SK-N-SH (cell line): ENCODE measurements around the gene TOGARAM2. TPM values are rescaled to one million over a fixed set of nuclear protein-coding genes. Genes with fewer than 3 reads are reported as not detected.

Experiments used
- CTCF ChIA-PET: fragments of 300-600, 350-600 bp; formaldehyde crosslinking; extraction: SDS; loops from one replicate; lab custom pipeline; 2021; lab: Yijun Ruan, JAX
- POLR2A ChIA-PET: fragments of 350-600 bp; sonication (Branson Sonifier 250); formaldehyde crosslinking; extraction: SDS; loops from one replicate; lab custom pipeline; 2020; ENCODE audit warnings: antibody characterized with exemption, inconsistent platforms; lab: Yijun Ruan, JAX
- DNase-seq: peaks from one replicate; pipeline ENCODE4 v3.0.0; 2012
- H2AFZ ChIP-seq: fragments of 200-600 bp; sonication (generic); 2 replicates; pipeline ENCODE4 v1.8.1; 2016; ENCODE audit warnings: antibody characterized with exemption, mild to moderate bottlenecking, low read depth
- H3F3A ChIP-seq: fragments of 200-600 bp; sonication (generic); replicated peaks from 2 replicates; pipeline ENCODE3; 2016; ENCODE audit warnings: antibody characterized with exemption, mild to moderate bottlenecking; ENCODE audit not compliant: insufficient read depth
- H3K27ac ChIP-seq, 2 experiments: fragments of 200-500 bp in 1 of 2; fragments of 200-600 bp in 1 of 2; sonication (Bioruptor generic) in 1 of 2; sonication (generic), shearing (Covaris generic) in 1 of 2; 2 replicates each; pipeline versions ENCODE4 v1.5.1 to v1.6.1; 2014 to 2016; ENCODE audit warnings: low read depth in 2 of 2, inconsistent platforms in 1 of 2, low read length in 1 of 2, mild to moderate bottlenecking in 1 of 2, mixed read lengths in 1 of 2
- H3K27me3 ChIP-seq: fragments of 200-600 bp; sonication (generic), shearing (Covaris generic); 2 replicates; pipeline ENCODE4 v1.6.1; 2016; ENCODE audit warnings: mixed run types; ENCODE audit not compliant: insufficient read depth
- H3K36me3 ChIP-seq, 2 experiments: fragments of 200-500 bp in 1 of 2; fragments of 200-600 bp in 1 of 2; sonication (Bioruptor generic) in 1 of 2; sonication (generic) in 1 of 2; replicated peaks in 1 of 2; 2 replicates each; pipeline versions ENCODE3 to v1.5.1; 2014 to 2016; ENCODE audit warnings: low read length in 1 of 2, mild to moderate bottlenecking in 1 of 2; ENCODE audit not compliant: insufficient read depth in 2 of 2, control insufficient read depth in 1 of 2
- H3K4me1 ChIP-seq, 2 experiments: fragments of 200-500 bp in 1 of 2; fragments of 200-600 bp in 1 of 2; sonication (Bioruptor generic) in 1 of 2; sonication (generic), shearing (Covaris generic) in 1 of 2; 2 replicates each; pipeline versions ENCODE4 v1.5.1 to v1.6.1; 2014 to 2016; ENCODE audit warnings: low read depth in 1 of 2, low read length in 1 of 2, mixed run types in 1 of 2; ENCODE audit not compliant: insufficient read depth in 2 of 2, control insufficient read depth in 1 of 2
- H3K4me2 ChIP-seq: fragments of 200-600 bp; sonication (generic), shearing (Covaris generic); 2 replicates; pipeline ENCODE4 v1.6.1; 2017; ENCODE audit warnings: mixed run types
- H3K4me3 ChIP-seq, 2 experiments: fragments of 200-500 bp in 1 of 2; fragments of 200-600 bp in 1 of 2; sonication (Bioruptor generic) in 1 of 2; sonication (generic), shearing (Covaris generic) in 1 of 2; 2 replicates each; pipeline versions ENCODE4 v1.5.1 to v1.8.1; 2014 to 2016; ENCODE audit warnings: low read depth in 2 of 2, inconsistent platforms in 1 of 2, low read length in 1 of 2, mild to moderate bottlenecking in 1 of 2, mixed read lengths in 1 of 2, moderate library complexity in 1 of 2
- H3K79me2 ChIP-seq: fragments of 200-600 bp; sonication (generic); 2 replicates; pipeline ENCODE4 v1.8.1; 2017; ENCODE audit warnings: mild to moderate bottlenecking; ENCODE audit not compliant: insufficient read depth
- H3K9ac ChIP-seq: fragments of 200-600 bp; sonication (generic); 2 replicates; pipeline ENCODE4 v1.6.1; 2017; ENCODE audit warnings: mixed run types
- H3K9me2 ChIP-seq: fragments of 200-600 bp; sonication (generic); 2 replicates; pipeline ENCODE4 v1.6.1; 2017; ENCODE audit warnings: mixed run types
- H3K9me3 ChIP-seq: fragments of 200-600 bp; sonication (generic); 2 replicates; pipeline ENCODE4 v1.6.1; 2017; ENCODE audit warnings: mixed run types, mild to moderate bottlenecking, moderate library complexity
- H4K20me1 ChIP-seq: fragments of 200-600 bp; sonication (generic); 2 replicates; pipeline ENCODE4 v1.6.1; 2017; ENCODE audit warnings: mild to moderate bottlenecking, mixed run types; ENCODE audit not compliant: insufficient read depth
- EP300 ChIP-seq, 2 experiments: IDR thresholded peaks; 2 replicates each; pipeline versions ENCODE4 v1.4.0 to v1.6.1; 2012; ENCODE audit warnings: borderline replicate concordance in 1 of 2, low read depth in 1 of 2, low read length in 1 of 2
- FOSL2 ChIP-seq: IDR thresholded peaks from 2 replicates; pipeline ENCODE4 v1.4.0; 2012; ENCODE audit warnings: low read depth, mild to moderate bottlenecking, moderate library complexity, borderline replicate concordance
- FOXM1 ChIP-seq: IDR thresholded peaks from 2 replicates; pipeline ENCODE4 v1.4.0; 2012; ENCODE audit warnings: low read depth, mild to moderate bottlenecking
- MEF2A ChIP-seq: IDR thresholded peaks from 2 replicates; pipeline ENCODE4 v1.4.0; 2012; ENCODE audit warnings: low read depth, borderline replicate concordance
- POLR2AphosphoS5 ChIP-seq: IDR thresholded peaks from 2 replicates; pipeline ENCODE4 v1.6.1; 2012; ENCODE audit warnings: low read depth, low read length
- RCOR1 ChIP-seq: fragments of 150-350 bp; IDR thresholded peaks from 2 replicates; pipeline ENCODE4 v1.6.1; 2017; ENCODE audit warnings: antibody characterized with exemption, low read length
- RFX5 ChIP-seq: IDR thresholded peaks from 2 replicates; pipeline ENCODE4 v1.6.1; 2012; ENCODE audit warnings: mild to moderate bottlenecking, improper control_type of control experiment, low read length
- RXRA ChIP-seq: IDR thresholded peaks from 2 replicates; pipeline ENCODE4 v1.4.0; 2012; ENCODE audit warnings: low read depth, mild to moderate bottlenecking, borderline replicate concordance
- SMC3 ChIP-seq: IDR thresholded peaks from 2 replicates; pipeline ENCODE4 v1.6.1; 2012; ENCODE audit warnings: low read depth, low read length, improper control_type of control experiment
- YY1 ChIP-seq: IDR thresholded peaks from 2 replicates; pipeline ENCODE4 v1.4.0; 2012; ENCODE audit warnings: low read depth, mild to moderate bottlenecking
- WGBS: methylation state at CpG from one replicate; pipeline ENCODE4 v1.1.6; 2017; ENCODE audit warnings: low lambda C conversion rate; 5-methylcytosine and 5-hydroxymethylcytosine counted together
- polyA plus RNA-seq, 3 experiments: library from polyadenylated mRNA; depleted of rRNA; stranded (reverse); fragments of >200 nt; gene quantifications; 2 replicates each; pipeline ENCODE4 v1.2.3, GENCODE V29; 2012
- TF ChIP-seq, protein P1 (sequence below): IDR thresholded peaks from 2 replicates; pipeline ENCODE4 v1.6.1; 2012; ENCODE audit warnings: mild to moderate bottlenecking, low read depth, low read length, moderate library complexity
- TF ChIP-seq, protein P2 (sequence below): IDR thresholded peaks from 2 replicates; pipeline ENCODE4; 2012
- TF ChIP-seq, protein P3 (sequence below): IDR thresholded peaks from 2 replicates; pipeline ENCODE4 v1.4.0; 2012; ENCODE audit warnings: low read depth, borderline replicate concordance

TOGARAM2 gene
- polyA plus RNA-seq, 1 of the 3 experiments (the other 2 are of a cell fraction), result 0.69 TPM

DNA sequence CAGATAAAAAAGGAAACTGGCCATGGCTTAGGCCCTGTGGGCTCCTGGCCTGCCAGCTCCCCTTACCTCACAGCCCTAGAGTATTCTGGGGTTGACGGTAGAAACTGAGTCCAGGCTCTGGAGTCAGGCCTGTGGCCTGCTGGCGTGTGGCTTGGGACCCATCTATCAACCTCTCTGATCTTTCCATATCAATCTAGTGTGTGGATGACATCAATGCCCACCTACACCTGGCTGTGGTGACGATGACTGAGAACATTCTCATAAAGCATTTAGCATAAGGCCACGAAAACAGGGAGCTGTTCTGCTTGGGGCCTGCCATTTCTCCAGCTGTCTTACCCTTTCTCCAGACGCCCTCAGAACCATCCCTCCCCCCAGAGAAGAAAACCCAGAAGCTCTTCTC, 75.4 kb downstream of the TOGARAM2 start (continued):
- TF ChIP-seq, protein P1, sequence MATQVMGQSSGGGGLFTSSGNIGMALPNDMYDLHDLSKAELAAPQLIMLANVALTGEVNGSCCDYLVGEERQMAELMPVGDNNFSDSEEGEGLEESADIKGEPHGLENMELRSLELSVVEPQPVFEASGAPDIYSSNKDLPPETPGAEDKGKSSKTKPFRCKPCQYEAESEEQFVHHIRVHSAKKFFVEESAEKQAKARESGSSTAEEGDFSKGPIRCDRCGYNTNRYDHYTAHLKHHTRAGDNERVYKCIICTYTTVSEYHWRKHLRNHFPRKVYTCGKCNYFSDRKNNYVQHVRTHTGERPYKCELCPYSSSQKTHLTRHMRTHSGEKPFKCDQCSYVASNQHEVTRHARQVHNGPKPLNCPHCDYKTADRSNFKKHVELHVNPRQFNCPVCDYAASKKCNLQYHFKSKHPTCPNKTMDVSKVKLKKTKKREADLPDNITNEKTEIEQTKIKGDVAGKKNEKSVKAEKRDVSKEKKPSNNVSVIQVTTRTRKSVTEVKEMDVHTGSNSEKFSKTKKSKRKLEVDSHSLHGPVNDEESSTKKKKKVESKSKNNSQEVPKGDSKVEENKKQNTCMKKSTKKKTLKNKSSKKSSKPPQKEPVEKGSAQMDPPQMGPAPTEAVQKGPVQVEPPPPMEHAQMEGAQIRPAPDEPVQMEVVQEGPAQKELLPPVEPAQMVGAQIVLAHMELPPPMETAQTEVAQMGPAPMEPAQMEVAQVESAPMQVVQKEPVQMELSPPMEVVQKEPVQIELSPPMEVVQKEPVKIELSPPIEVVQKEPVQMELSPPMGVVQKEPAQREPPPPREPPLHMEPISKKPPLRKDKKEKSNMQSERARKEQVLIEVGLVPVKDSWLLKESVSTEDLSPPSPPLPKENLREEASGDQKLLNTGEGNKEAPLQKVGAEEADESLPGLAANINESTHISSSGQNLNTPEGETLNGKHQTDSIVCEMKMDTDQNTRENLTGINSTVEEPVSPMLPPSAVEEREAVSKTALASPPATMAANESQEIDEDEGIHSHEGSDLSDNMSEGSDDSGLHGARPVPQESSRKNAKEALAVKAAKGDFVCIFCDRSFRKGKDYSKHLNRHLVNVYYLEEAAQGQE, result no peak

DNA sequence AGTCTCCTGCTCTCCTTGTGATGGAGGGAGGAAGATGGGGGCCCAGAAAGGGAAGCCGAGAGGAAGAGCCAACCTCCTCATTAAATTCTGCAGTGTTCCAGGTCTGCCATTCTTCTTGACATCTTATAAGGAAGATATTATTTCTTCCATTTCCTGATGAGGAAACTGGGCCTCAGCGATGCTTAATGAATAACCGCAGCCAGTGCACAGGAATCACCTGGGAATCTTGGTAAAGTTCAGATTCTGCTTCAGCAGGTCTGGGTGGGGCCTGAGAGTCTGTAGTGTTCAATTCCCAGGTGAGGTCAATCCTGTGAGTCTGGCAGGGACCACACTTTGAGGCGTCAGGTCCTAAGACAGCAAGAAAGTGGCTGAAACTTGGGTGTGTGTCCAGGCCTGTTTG, 75.9 kb downstream of the TOGARAM2 start:
- POLR2A ChIA-PET, result no interaction called here
- H2AFZ ChIP-seq, result no peak overlapping the region

More for the DNA sequence above, 75.9 kb downstream of the TOGARAM2 start:
- H3K36me3 ChIP-seq, result no peaks in the 10 kb centered on the region
- H4K20me1 ChIP-seq, result no peaks in the 10 kb centered on the region
- H3K9me3 ChIP-seq, result no peaks in the 10 kb centered on the region
- TF ChIP-seq RXRA, result no peak
- TF ChIP-seq SMC3, result no peak
- TF ChIP-seq MEF2A, result no peak
- TF ChIP-seq EP300 (IDR thresholded peaks at IDR 0.05; ENCODE audit: borderline replicate concordance in 1 of 2, low read depth in 1 of 2, low read length in 1 of 2), result no peak
- no peak for TF ChIP-seq RFX5
- TF ChIP-seq, protein P2, sequence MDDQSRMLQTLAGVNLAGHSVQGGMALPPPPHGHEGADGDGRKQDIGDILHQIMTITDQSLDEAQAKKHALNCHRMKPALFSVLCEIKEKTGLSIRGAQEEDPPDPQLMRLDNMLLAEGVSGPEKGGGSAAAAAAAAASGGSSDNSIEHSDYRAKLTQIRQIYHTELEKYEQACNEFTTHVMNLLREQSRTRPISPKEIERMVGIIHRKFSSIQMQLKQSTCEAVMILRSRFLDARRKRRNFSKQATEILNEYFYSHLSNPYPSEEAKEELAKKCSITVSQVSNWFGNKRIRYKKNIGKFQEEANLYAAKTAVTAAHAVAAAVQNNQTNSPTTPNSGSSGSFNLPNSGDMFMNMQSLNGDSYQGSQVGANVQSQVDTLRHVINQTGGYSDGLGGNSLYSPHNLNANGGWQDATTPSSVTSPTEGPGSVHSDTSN, result no peak
- TF ChIP-seq RCOR1, result no peak
- TF ChIP-seq, protein P1, result no peak
- no peak for TF ChIP-seq POLR2AphosphoS5
- TF ChIP-seq FOSL2, result no peak
- TF ChIP-seq, protein P3, sequence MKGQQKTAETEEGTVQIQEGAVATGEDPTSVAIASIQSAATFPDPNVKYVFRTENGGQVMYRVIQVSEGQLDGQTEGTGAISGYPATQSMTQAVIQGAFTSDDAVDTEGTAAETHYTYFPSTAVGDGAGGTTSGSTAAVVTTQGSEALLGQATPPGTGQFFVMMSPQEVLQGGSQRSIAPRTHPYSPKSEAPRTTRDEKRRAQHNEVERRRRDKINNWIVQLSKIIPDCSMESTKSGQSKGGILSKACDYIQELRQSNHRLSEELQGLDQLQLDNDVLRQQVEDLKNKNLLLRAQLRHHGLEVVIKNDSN, result no peak
- no peak for TF ChIP-seq YY1
- TF ChIP-seq FOXM1, result no peak
- WGBS, result 85% methylated on average over 4 of the region's 4 CpGs
- no peaks in the 10 kb centered on the region for H3F3A ChIP-seq
- peaks cover 4% of the 10 kb centered on the region; the same call in 1 of the 2 replicates for H3K27me3 ChIP-seq
- DNase-seq, result no peak
- peaks cover 0 to 44% of the 10 kb centered on the region in 2 experiments; a peak in 2 of 4 replicates for H3K4me1 ChIP-seq
- H3K4me3 ChIP-seq, result no peak overlapping the region
- no peak overlapping the region for H3K9ac ChIP-seq
- H3K9me2 ChIP-seq, result no peaks in the 10 kb centered on the region
- no peaks in the 10 kb centered on the region for H3K79me2 ChIP-seq
- CTCF ChIA-PET, result interaction anchor here (0.8 to 2.3 kb wide), 3 partner anchors 11 to 20 kb away, joined by 3 to 7 read pairs (median 5); no protein-coding TSS in a partner anchor
- no peak overlapping the region for H3K27ac ChIP-seq
- no peak overlapping the region for H3K4me2 ChIP-seq
